ENCODE data around the gene MYLIP.

MYLIP gene

DNA sequence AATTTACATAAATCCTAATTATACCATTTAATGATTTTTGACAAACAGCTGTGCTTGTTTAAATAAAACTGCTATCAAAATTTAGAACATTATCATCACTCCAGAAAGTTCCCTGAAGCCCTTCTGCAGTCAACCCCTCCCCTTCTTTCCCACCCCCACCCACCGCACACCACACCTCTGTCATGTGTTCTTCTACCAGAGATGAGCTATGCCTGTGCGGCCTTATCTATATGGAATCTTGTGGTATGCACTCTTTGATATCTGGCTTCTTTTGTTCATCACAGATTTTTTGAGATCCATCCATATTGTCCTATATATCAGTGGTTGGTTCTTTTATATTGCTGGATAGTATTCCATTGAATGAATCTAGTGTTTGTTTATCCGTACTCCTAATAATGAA is 7.2 kb downstream of the MYLIP start:
- DNase-seq, result no peak
- in situ Hi-C loops (cut with MboI; ENCODE audit: low pct_unique_long_range_greater_than_20kb, low sequenced_read_pairs), result no loop called here

DNA sequence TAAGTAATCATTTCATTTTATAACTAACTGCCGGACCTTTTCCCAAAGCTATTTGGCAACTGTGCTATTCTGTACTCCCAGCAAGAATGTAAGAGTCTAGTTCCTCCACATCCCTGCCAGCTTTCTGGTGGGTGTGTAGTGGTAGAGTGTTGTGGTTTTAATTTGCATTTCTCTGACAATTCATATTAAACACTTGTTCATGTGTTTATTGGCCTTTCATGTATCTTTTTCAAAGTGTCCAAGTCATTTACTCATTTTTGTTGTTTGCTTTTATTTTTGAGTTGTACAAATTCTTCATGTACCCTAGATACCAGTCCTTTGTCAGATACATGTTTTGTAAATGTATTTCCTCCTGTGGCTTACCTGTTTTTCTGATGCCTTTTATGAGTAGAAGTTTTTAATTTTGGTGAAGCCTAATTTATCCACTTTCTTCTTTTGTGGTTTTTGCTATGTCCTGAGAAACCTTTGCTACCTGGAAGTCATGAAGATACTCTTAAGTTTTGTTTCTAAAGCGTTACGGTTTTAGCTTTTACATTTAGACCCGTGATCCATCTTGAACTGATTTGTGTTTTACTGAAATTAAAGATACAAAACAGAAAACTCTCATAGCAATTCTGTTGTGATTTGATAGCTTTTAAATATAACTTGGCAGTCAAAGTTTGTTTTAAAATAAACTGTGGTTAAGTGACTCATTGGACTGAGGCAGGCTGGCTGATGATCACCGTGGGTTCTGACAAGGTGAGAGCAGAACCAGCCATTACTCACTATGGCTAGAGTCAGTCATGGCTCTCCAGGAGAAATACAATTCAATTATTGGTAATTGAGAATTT is 8.0 kb downstream of the MYLIP start:
- DNase-seq, result no peak
- in situ Hi-C loops (cut with MboI; ENCODE audit: low pct_unique_long_range_greater_than_20kb, low sequenced_read_pairs), result no loop called here

DNA sequence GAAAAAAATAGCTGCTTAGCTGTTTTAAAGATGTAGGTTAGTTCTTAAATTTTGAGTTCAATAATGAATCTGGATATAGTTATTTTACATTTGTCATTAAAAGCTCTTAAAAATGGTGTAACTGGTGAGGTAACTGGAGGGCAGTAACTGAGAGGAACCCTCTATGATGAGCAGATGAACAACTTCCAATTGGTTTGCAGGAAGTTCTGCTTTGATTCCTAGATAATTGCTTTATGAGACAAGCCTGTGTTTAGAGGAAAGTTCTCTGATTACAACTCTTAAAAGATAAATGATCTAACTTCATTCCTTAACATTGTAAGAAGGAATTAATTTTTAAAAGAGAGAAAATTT is 8.5 kb downstream of the MYLIP start:
- no peak for DNase-seq
- in situ Hi-C loops (cut with MboI; ENCODE audit: low pct_unique_long_range_greater_than_20kb, low sequenced_read_pairs), result no loop called here

DNA sequence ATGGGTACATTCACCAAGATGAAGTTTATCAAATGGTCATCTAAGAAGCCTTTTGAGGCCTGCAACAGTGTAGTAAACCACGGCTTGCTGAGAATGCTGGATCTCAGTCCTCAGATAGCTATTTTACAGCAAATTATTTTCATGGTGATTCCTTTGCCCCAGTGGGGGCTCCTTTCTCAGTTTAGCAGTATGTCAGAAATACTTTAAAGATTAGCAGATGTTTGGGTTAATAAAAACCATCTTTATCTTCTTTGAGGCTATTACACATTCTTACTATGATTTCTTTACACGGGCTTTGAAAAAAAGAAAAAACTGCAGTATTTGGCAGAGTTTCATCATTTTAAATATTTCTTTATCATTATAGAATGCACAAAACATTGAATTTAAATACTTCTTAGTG is 10.7 kb downstream of the MYLIP start:
- no peak for DNase-seq
- in situ Hi-C loops (cut with MboI; ENCODE audit: low pct_unique_long_range_greater_than_20kb, low sequenced_read_pairs), result no loop called here

DNA sequence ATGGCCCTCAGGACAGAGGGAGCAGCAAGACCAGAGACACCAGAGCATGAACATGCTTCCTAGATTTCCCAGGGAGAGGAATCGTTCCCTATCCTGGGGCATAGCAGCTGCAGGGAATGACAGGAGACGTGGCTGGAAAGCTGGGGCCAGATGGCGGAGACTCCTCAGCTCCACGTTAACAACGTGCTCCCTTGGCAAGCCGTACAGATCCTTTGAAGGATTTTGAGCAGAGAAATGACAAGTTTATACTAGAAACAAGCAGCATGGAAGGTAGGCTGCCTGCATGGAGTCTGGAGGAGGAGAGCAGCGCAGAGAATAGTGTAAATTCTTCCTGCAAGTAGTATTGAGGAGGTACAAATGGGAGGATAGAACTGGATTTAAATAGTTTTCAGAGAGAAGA is 11.7 kb downstream of the MYLIP start:
- no peak for DNase-seq
- in situ Hi-C loops (cut with MboI; ENCODE audit: low pct_unique_long_range_greater_than_20kb, low sequenced_read_pairs), result no loop called here

DNA sequence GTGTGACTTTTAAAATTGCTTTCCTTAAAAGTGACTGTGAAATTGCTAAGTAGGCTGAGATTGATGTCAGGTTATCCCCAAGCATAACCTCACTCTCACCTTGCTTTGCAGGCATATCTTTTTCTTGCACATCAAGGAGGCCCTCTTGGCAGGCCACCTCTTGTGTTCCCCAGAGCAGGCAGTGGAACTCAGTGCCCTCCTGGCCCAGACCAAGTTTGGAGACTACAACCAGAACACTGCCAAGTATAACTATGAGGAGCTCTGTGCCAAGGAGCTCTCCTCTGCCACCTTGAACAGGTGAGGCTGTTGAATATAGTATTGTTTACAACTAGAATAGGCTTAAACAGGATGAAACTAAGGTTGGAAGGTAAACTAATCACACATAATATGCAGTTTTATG is 12.6 kb downstream of the MYLIP start:
- in situ Hi-C loops (cut with MboI; ENCODE audit: low pct_unique_long_range_greater_than_20kb, low sequenced_read_pairs), result no loop called here
- no peak for DNase-seq

DNA sequence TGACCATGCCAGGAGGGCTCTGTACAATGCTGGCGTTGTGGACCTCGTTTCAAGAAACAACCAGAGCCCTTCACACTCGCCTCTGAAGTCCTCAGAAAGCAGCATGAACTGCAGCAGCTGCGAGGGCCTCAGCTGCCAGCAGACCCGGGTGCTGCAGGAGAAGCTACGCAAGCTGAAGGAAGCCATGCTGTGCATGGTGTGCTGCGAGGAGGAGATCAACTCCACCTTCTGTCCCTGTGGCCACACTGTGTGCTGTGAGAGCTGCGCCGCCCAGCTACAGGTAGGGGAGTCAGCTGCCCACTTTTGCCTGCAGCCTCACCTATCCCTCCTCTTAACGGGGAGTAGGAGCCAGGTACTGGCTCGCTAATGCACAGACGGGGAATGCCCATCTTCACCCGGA is 16.2 kb downstream of the MYLIP start:
- in situ Hi-C loops (cut with MboI; ENCODE audit: low pct_unique_long_range_greater_than_20kb, low sequenced_read_pairs), result no loop called here
- DNase-seq, result no peak

DNA sequence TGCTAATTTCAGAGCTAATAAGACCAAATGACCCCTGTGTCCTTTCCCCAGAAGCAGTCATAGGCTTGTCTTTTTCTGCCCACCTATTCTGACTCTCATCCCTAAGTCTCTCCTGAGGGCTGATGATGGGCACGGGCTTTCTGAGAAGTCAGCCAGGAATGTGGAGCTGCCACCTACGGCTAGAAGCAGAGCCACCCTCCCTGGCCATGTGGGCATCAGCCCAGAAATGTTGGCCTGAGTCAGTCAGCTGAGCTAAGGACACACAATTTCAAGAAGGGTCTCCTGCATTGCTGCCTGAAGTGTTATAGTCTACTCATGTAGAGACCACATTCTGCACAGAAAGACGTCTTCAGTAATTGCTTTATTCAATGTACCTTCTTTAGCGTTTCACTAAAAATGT is 17.1 kb downstream of the MYLIP start:
- in situ Hi-C loops (cut with MboI; ENCODE audit: low pct_unique_long_range_greater_than_20kb, low sequenced_read_pairs), result no loop called here
- no peak for DNase-seq

DNA sequence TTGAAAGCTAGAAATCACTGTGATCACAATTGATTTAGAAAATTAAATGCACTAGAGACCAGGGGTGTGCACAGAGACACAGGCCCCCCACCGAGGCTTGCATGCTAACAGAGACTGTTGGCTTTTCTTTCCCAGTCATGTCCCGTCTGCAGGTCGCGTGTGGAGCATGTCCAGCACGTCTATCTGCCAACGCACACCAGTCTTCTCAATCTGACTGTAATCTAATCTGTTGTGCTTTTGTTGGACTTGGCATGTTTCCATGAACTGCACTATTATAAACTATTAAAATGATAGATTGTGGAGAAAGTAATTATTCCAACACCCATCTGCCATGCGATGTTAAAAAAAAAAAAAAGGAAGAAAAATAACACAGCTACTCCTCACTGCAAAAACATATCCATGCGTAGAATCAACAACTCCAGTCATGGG is 17.7 kb downstream of the MYLIP start:
- in situ Hi-C loops (cut with MboI; ENCODE audit: low pct_unique_long_range_greater_than_20kb, low sequenced_read_pairs), result no loop called here
- no peak for DNase-seq

DNA sequence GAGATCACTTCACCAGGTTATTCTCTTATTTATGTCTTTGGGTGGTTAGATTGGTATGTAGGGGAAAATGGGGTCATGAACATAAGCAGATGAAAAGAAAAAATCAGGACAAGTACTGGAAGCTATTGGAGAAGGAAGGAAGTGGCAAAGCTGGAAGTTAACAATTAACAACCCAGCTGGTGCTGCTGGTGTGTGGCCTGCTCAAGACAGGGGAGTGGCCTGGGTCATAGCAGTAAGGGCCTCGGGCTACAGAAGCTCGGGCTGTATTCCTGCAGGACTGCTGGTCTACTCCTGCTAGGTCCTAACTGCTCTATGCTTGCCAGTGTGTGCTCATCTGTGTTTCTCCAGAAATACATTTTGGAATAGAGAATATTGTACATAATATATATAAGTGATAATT is 19.6 kb downstream of the MYLIP start:
- DNase-seq, result no peak
- in situ Hi-C loops (cut with MboI; ENCODE audit: low pct_unique_long_range_greater_than_20kb, low sequenced_read_pairs), result no loop called here

DNA sequence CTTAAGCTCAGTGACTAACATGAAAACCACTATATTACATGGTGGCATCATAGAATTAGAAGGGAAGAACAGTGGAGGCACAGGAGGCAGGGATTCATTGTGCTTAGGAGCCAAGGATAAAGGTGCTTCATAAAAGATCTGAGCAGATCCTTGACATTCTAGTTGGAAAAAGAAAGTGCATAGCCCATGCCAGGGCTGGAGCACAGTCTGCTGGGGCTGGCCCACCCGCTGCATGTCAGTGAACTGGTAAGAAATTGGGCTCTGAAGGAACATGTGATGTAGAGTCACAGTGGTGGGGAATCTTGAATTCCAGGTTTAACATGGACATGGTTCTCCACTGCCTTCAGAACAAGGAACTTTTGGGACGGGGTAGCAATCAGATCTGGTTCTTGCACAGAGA is 20.4 kb downstream of the MYLIP start:
- in situ Hi-C loops (cut with MboI; ENCODE audit: low pct_unique_long_range_greater_than_20kb, low sequenced_read_pairs), result no loop called here
- no peak for DNase-seq

DNA sequence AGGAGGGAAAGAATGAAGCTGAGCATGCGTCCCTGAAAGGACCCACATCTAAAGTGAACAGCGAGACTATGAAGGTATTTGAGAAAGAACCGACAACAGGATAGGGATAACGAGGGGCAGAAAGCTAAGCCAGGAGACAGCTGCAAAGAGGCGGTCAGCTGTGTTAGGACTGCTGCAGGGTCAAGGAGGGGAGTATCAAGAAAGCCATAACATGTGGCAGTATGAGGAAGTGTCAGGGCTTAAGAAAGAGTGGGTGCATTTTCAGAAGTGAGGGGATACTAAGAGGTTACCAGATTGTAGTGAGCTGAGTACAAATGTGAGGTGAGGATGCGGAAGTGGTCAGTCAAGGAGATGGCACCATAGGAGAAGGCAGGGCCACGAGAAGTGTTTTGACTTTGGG is 21.2 kb downstream of the MYLIP start:
- in situ Hi-C loops (cut with MboI; ENCODE audit: low pct_unique_long_range_greater_than_20kb, low sequenced_read_pairs), result no loop called here
- no peak for DNase-seq

DNA sequence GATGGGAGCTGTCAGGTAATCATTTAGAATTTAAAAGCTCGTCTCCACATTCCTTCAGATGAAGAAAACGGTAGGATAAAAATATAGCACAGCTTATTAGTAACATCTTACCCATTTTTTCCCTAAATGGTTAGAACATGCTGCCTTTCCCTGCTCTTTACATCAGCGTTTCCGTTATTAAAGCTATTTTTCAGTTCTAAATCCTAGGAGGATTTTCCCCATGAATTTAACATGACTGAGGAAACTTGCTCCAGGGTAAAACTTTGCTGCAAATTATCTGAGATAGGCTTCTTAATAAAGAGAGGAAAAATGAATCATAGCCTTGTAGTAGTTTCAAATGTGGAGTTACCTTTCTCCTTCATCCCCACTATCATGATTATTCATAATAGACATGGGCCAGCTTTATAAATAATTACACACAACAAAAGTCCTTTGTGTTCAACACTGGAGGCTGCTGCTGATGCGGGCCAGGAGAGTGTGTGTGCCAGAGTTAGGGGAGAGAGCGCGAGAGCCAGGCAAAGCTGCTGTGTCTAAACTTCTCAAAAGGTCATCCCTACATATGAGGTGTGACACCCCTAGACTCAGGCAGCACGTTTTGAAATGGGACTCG is 24.4 kb downstream of the MYLIP start:
- in situ Hi-C loops (cut with MboI; ENCODE audit: low pct_unique_long_range_greater_than_20kb, low sequenced_read_pairs), result no loop called here
- DNase-seq, result no peak

DNA sequence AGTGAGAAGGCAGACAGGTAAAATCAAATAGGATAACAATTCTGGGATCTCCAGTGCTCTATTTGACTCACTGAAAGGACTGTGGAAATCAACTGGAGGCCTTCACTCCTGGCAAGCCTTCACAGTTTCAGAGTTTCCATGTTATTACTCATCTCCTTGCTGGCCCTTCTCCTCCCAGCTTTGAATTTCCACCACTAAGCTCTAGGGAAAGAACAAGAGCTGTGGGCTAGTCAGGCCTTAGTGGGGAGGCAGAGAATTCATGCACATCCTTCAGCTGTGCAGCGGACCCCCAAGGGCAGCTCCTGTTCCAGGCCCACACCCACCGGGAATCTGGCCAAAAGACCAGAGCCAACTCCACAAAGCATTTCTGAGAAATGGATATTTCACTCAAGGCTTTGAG is 26.0 kb downstream of the MYLIP start:
- in situ Hi-C loops (cut with MboI; ENCODE audit: low pct_unique_long_range_greater_than_20kb, low sequenced_read_pairs), result no loop called here
- no peak for DNase-seq

DNA sequence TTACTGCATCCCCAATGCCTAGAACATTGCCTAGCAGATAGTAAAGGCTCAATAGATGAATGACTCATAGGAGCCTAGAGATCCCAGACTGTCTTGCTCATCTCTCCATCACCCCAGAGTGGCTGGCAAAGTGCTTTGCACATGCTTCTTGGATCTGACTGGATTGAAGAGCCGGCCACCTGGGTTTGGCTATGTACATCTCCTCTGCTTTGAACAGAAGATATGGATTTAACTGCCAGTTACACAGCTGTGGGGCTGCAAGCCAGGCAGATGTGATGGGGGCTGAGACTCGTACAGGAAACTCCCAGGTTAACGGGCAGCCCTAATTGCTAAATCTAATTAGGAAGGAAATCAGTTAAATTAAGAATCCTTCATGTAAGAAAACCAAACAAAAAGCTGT is 28.6 kb downstream of the MYLIP start:
- DNase-seq, result no peak
- in situ Hi-C loops (cut with MboI; ENCODE audit: low pct_unique_long_range_greater_than_20kb, low sequenced_read_pairs), result no loop called here

DNA sequence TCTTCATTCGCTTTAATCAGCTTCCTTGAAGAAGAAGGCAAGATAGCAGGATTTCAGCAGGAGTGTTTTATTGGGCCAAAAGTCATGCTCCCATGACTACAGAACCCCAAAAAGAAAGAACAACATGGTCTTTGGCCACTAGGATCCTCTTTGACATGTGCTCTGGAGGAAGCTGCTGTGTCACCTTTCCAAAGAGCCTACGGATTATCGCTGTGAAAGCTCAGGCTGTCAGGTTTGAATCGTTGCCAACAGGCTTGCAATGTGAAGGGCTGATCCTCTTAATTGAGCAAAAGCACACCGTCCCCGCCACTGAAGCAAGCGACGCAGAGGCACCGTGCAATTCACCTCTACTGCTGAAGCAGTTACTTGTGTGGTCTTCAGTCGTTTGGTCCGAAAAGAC is 29.0 kb downstream of the MYLIP start:
- DNase-seq, result peak; percentile 67
- in situ Hi-C loops (cut with MboI; ENCODE audit: low pct_unique_long_range_greater_than_20kb, low sequenced_read_pairs), result no loop called here

DNA sequence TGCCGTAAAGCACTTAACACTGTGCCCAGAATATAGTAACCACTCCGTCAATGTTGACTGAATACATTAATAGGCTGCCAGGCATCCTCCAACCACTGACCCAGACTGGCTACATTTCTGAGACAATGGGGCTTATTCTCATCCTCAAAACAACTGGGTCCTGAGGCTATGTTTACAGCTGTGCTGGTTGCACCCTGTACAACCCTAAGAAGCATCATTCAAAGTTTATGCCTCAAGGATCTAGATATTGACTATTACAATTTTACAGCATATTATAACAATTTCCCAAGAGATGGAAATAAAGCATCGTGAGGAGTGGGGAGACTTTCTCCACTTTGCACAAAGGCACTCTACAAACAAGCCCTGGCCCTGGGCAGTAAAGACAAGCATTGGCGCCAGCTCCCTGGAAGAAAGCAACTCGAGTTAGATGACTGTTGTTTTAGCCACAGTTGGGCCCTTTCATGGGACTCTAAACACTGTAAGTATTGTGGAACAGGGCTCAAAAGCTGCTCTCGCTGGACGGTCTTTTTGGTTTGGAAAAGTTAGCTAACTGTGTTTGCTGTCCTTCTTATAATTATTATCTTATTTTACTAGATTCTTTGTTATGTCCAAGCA is 30.2 kb downstream of the MYLIP start:
- in situ Hi-C loops (cut with MboI; ENCODE audit: low pct_unique_long_range_greater_than_20kb, low sequenced_read_pairs), result no loop called here
- DNase-seq, result no peak

DNA sequence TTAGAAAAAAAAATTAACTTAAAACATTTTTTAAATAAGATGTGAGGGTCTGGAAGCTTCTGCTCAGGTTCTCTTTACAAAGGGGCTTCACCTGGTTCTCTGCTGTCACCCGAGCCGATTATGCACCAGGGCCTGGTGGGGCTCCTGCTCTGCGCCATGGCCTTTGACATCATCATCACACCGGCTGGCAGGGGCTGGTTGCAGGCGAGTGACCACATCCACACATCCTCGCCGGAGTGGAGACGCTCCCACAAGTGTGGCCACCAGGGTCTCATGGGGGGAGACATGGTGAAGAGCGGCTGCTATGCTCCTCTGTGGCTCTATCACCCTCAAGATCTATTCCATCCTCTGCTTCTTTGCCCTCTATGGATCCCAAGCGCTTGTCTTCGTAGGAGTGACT is 31.9 kb downstream of the MYLIP start:
- in situ Hi-C loops (cut with MboI; ENCODE audit: low pct_unique_long_range_greater_than_20kb, low sequenced_read_pairs), result no loop called here
- DNase-seq, result no peak

DNA sequence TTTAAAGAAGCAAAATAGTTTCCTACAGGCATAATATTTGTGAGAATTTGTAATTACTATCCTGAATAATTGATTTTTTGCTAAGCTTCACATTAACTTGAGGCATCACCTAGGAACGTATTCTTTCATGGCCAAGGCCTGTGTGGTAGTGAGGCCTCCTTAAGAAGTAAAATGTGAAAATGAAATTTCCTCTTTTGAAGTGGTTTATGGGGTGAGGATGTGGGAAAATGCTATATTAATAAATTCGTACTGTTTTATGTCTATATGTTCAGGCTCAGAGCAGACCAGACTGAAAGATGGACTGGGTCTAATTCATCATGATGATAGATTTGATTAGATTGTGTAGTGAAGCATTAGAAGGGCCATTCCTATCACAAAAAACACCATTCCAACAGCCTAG is 33.1 kb downstream of the MYLIP start:
- DNase-seq, result no peak
- in situ Hi-C loops (cut with MboI; ENCODE audit: low pct_unique_long_range_greater_than_20kb, low sequenced_read_pairs), result no loop called here

DNA sequence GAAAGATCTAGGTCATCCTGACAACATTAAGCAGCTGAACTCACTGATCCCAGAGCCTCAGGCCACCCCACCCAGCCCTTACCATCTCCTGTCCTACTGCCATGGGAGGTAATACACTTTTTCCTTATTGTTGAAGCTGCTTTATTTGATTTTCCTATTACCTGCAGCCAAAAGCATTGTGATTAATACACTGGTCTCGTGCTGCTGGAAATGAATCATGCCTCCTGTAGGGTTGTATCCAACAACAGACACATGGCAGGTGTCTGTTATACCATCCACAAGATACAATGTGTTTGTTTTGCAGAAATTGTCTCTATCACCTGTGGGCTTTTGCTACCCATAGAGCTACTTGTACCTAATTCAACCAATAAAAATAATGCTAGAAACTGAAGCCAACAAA is 34.2 kb downstream of the MYLIP start:
- in situ Hi-C loops (cut with MboI; ENCODE audit: low pct_unique_long_range_greater_than_20kb, low sequenced_read_pairs), result no loop called here
- no peak for DNase-seq
